HG02759 (cell line): ENCODE measurements around the gene DIPK1A.
"Not testable (repeated sequence)": the region's sequence is repeated elsewhere in the genome, so short reads cannot be mapped to it uniquely, and the experiment has no call there.

Experiments
- ATAC-seq: cut with Tn5 transposase; IDR thresholded peaks from one replicate; pipeline ENCODE4 v1.9.1; 2021; ENCODE audit warnings: mild to moderate bottlenecking, moderate library complexity; ENCODE audit not compliant: unreplicated experiment

The DIPK1A gene

DNA sequence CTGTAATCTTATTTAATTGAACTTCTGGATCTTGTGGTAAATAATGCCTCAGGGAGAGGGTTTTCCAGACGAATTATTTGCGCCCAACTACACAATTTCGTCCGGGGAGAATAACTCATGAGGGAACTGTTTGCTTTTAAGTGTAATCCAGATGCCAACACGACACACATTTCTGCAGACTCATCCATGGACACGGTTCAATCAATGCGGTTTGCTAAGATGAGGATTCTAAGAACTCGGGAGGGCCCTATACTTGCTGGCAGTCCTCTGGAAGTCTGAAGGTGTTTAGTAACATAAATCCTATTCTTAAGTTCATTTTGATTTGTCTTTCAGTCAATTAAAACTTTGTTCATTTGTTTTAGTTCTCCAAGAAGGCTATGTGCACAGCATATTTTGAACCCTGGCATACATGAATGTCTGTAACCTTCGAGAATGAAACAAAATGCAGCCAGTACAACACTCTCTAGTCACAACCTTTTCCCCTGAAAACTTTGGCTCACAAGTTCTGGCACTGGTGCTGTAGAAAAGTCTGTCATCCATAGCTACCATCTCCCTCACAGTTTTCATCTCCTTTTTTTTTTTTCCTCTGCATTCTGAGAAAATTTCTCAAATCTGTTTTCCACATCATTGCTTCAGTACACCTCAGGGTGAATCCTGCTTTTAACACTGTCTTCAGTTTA lies 38.8 kb downstream of the DIPK1A start:
- ATAC-seq: no peak

DNA sequence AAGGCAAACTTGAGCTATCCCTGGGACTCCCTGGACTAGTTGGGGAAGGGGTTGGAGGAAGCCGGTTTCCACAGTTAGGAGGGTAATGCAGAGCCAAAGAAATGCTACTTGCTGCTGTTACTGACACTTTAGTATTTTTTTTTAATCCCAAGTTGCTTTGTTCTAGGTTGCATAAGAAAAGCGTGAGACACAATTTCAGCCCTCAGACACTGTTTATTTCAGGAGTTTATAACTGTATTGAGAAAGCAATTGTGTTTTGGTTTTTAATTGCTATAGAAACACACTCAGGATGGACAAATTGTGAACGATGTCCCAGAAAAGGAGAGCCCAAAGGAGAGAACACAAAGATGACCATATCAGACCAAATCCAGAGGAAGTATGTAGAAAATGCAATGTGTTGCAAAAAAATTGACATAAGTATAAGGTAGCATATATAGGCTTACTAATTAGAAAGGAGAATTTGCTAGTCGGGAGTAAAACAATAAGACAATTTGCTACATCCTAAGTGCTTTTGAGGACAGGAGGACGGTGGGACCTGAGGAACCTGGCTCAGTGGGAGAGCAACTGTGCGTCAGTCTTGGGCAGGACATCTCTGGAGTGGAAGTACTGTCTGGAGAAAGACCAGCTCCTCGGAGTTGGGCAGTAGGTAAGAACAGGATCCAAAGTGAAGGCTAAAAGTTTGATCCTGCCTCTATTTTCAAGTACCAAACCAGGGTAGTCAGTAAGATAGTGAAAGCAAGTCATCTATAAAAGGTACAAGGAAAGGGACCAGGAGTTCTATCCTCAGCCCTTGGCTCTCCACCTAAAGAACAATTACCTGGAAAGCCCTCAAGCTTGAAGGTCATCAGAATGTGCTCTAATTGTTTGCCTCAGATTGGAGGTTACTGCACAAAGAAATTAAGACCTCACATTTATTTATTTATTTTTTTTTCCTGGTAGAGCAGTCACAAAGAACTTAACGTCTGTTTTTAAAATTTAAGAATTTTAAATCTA lies 39.9 kb downstream of the DIPK1A start:
- no peak for ATAC-seq

DNA sequence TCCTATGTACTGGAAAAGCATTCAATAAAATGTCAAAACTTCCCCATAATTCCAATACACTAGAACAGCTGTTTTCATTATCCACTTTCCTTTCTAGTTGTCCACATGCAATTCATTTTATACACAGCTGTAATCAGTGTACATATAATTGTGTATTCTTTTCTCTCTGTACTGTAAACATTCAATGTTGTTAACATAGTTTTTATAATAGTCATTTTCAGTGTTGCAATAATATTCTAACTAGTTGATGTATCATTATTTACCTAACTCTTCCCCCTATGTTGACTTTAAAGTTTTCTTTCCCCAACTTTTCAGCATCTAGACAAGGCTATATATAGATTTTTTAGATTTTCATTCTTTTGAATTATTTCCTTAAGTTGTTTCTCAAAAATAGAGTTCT lies 44.4 kb downstream of the DIPK1A start:
- no peak for ATAC-seq

DNA sequence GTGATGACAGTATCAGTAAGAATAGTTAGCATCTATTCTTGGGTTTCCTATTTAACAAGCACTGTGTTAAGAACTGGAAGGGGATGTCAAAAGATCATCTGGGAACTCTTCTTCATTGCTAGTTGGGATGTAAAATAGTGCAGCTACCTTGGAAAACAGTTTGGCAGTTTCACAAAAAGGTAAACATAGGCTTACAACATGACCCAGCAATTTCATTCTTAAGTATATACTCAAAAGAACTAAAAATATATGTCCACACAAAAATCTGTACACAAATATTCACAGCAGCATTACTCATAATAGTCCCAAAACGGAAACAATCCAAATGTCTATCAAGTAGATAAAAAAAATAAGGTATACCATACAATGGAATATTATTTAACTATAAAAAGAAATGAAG lies 45.7 kb downstream of the DIPK1A start:
- ATAC-seq: no peak

DNA sequence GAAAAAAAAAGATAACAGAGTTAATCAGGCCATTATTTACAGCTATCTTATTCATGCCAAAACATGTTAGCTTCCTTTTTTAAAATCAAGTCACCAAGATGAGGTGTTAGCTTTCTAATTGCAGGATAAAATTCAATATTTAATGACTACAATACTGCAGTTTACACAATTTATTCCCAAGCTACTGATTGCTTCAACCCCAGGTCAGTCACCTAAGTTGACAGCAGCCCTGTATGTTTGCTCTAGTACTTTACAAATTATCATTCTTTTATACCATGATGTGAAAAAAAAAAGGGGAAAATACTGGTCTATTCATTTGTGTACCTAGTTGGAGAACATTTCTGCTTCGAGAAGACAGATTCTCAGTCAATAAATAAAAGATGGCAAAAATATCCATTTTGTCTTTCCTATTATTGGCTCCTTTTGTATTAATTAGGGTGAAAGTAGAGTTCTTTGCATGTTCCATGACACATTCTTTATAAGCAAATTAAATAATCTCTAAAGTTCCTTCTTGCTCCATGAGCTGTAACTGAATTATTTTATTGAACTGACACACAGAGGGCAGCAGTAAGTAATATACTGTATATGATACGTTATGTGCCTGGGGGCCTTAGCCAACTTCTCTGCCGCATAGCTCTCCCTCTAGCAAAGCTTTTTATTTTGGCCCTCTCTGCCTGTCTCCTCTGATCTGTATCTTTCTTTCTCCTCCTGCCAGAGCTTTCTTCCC lies 48.0 kb downstream of the DIPK1A start:
- no peak for ATAC-seq

DNA sequence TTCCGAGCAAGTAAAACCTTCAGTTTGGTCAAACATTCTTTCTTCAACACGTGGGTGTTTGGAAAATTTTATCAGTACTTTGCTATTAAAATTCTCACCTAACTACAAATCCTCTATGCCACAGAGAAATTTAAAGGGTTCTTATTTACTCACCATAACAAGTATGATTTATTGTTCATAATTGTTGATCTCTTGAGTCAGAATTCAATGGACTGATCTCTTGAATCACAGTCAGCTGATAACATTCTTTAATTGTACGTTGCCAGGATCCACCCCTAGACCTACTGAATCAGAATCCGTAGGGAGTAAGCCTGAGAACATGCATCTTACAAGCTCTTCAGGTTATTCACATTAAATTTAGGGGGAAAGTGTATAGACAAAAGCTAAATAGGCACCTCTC lies 51.2 kb downstream of the DIPK1A start:
- no peak for ATAC-seq

DNA sequence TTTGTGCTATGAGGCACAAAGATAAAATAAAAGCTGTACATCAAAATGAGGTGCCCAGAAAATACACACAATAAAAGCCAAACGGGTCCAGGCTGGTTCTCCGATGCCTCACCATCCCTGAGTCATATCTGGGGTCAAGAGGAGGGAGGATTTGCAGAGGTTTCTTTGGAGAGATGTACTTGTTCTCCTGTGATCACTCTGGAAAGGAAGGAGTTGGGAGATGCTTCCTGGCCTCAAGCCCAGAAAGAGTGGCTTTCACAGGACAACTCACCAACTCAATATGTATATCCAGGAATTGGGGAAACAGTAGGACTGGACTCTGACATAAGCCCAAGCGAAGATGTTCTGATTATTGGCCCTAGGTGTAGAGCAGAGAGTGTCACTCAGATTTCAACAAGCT lies 51.9 kb downstream of the DIPK1A start:
- ATAC-seq: no peak

DNA sequence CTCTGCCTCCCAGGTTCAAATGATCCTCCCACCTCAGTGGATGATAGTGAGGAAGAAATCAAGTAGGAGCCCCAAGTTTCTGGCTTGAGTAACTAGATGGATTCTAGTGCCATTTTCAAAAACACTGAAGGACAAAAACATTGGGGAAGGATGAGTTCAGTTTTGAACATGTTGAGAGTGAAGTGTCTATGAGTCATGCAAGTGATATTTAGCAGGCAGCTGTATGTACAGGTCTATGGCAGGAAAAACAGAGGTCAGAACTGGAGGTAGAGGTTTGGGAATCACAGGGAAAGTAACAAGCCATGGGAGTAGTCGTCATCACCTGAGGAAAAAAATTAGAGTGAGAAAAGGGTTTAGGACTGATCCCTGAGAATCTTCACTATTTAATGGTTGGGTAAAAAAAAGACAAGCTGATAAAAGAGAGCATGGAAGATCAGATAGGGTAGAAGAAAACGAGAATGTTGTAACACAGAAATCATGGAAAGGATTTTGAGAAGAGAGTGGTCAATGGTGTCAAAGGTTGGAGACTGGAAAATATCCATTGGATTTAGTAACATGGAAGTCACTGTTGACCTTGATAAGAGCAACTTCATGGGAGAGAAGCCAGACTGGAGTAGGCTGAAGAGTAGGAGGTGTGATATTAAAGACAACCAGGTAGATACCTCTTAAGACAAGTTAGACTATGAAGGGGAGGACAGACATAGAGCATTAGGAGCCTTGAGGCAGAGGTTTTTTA lies 53.1 kb downstream of the DIPK1A start:
- no peak for ATAC-seq

DNA sequence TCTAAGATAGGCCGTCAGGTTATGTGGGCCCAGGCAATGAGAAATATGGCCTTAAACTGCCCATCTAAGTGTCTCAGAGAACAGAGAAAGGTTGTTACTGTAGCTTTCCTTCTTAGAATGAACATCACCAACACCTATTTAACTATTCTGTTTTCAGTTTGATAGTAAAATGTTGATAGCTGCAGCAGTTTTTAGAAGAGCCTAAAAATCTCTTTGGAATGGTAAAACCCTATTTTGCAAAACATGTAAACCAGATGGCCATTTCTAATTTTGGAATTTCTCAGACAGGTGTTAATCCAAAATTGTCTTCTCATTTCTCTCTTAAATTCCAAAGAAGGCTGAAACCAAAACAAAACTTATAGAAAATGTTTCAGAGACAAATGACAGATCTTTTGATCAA lies 57.5 kb downstream of the DIPK1A start:
- ATAC-seq: no peak

DNA sequence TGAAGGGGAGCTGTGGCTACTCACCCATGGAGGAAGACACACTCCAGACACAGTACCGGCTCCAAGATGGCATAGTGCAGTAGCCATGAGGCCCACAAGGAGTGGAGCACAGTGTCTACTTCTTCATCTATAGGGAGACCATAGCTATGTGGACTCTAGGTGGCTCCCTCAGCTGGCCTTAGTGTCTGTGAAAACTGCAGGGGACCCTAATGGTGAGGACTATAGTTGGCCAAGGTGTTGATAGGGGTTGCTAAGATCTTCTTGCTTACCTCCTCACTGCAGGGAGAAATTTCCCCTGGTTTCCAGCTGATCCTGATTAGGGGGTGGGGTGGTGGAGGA lies 58.9 kb downstream of the DIPK1A start:
- no peak for ATAC-seq

DNA sequence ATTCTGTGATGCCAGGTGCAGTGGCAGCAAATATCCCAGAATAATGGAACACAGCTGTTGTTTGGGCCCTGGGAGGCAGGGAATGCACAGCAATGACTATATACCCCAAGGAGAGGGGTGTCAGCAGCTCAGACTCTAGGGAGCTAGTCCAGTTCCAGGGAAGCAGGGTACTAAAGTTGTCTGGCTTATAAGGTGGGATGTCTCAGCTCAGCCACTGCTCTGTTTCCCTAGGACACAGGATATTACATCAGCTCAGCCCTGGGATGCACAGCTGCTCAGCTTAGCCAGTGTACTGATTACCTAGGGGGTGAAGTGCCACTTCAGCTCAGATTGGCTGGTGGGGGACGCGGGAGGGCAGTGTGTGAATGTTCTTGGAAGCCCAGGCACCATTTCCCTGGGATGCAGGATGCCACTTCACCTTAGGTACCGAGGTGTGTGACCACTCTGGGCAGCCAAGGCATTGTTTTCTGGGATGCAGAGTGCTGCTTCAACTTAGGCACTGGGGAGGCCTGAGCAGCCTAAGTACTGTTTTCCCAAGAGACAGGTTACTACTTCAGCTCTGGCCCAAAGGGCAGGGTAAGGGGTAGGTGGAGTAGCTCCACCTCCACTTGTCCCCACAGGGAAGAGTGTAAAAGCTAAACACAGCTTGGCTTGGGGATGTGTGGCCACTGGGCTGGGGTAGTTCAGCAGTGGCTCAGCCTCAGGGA lies 59.4 kb downstream of the DIPK1A start:
- no peak for ATAC-seq

DNA sequence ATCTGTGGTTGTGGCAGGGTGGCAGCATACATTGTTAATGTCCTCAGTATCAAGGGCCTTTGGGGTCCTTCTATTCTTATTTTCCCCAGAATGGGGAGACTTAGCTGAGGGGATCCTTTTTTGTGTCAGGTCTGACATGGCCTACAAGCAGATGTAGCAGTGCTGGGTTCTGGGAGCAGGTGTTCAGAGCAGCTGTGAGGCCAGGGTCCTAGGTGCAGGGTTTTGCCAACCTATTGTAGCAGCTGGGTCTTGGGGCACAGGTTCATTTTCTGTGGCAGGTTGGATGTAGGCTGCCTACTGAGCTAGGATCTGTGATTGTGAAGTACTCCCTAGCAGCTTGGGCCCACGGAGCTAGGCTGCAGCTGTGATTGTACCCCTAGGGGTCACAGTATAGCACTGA lies 60.1 kb downstream of the DIPK1A start:
- no peak for ATAC-seq

DNA sequence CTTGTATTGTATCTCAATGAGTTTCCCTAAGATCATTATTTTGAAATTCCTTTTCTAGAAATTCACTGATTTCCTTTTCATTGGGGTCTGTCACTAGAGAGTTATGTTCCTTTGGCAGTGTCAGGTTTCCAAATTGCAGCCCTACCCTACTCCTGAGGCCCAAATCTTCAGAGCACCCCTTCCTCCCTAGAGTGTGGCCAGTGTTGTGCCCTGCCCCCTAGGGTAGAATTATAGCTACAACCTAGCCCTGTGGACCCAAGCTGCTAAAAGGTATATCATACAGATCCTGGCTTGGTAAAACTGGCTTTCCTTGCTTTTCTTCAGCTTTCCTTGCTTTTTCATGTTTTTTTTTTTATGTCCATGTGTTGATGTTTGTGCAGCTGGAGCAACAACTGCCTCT lies 60.7 kb downstream of the DIPK1A start:
- no peak for ATAC-seq

DNA sequence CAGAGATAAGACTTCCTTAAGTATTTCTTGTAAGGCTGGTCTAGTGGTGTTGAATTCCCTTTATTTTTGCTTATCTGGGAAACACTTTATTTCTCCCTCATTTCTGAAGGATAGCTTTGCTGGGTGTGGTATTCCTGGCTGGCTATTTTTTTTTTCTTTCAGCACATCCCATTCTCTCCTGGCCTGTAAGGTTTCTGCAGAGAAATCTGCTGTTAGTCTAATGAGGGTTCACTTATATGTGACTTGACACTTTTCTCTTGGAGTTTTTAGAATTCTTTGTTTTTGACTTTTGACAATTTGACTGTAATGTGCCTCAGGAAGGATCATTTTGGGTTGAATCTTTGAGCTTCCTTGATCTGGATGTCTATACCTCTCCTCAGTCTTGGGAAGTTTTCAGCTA lies 61.5 kb downstream of the DIPK1A start:
- no peak for ATAC-seq

DNA sequence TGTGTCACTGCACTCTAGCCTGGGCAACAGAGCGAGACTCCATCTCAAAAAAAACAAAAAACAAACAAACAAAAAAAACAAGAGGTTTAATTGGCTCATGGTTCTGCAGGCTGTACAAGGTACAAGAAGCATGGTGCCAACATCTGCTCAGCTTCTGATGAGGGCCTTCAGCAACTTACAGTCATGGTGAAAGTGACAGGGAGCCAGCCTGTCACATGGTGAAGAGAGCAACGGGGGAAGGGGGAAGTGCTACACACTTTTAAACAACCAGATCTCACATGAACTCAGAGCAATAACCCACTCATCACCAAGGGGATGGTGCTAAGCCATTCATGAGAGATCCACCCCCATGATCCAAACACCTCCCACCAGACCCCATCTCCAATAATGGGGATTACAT lies 63.2 kb downstream of the DIPK1A start:
- not testable (repeated sequence) for ATAC-seq

DNA sequence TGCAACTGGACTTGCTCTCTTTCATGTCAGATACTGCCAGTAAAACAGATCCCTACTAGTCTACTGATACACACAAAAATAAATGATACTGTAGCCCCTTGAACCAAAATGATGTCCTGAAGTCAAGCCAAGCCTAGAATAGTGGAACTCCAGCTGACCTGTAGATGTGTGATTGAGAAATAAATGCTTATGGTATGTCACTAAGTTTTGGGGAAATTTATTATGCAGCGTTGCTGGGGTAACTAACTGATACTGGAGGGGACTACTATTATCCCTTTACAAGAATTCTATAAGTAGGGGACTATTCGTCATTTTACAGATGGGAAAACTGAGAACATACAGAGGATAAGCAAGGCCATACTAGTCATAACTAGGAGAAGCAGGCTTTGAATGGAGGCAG lies 73.8 kb downstream of the DIPK1A start:
- ATAC-seq: no peak

DNA sequence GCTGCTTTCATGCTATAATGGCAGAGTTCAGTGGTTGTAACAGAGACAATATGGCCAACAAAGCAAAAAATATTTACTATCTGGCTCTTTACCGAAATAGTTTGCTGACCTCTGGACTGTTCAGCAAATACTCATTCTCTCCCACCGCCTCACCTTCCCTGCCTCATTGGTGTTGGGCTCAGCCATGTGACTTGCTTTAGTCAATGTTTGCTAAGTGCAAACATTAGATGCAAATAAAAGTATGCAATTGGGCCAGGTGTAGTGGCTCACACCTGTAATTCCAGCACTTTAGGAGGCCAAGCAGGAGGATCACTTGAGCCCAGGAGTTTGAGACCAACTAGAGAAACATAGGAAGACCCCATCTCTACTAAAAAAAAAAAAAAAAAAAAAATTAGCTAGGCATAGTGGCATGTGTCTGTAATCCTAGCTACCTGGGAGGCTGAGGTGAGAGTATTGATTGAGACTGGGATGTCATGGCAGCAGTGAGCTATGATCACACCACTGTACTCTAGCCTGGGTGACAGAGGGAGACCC lies 74.3 kb downstream of the DIPK1A start:
- no peak for ATAC-seq

DNA sequence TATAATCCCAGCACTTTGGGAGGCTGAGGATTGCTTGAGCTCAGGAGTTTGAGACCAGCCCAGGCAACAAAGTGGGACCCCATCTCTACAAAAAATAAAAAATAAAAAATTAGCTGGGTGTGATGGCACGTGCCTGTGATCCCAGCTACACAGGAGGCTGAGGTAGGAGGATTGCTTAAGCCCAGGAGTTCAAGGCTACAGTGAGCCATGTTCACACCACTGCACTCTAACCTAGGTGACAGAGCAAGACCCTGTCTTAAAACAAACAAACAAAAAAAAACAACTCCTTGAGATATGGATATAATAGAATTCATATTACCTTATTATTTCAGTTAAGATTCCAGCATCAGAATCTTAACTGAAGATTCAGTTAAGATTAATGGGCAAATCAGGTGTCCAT lies 77.1 kb downstream of the DIPK1A start:
- no peak for ATAC-seq

DNA sequence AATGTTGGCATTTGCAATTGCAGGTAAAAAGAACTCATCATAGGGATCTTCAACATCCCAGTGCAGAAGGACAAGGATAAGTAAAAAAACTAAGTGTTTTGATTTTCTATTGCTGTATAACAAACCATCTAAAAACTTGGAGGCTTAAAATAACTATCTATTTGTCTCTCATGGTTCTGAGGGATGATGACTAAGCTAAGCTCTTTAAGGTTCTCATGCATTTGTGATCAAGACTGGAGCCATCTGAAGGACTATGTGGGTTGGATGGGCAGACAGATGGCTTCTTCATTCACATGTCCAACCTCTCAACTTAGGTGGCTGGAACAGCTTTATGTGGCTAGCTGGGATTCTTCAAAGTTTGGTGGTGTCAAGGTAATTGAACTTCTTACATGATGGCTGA lies 78.0 kb downstream of the DIPK1A start:
- ATAC-seq: no peak

DNA sequence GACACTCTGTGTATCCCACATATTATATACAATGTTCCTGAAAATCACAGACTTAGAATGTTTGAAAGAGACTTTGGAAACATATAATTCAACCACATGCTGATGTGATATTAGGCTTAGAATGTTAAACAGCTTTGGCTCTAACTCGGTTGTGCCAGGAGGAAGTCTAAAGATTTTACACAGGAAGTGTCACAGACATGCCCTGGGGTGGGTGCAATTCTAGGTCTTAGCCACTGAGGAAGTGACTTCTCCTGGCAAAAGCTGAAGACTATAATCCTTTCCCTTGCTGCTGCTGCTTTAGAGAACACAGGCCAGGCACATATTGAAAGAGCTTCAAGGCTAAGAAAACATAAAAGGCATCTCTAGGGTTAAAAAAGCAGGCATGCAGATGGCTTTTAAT lies 78.4 kb downstream of the DIPK1A start:
- ATAC-seq: no peak
